Right lung (tissue), 10 donors: ENCODE measurements around the gene ADCY3. TPM values are rescaled to one million over a fixed set of nuclear protein-coding genes. Genes with fewer than 3 reads are reported as not detected.
A peak's percentile ranks its signal among the peaks of the same experiment; 100 is the strongest.

Experiments used
- DNase-seq, 2 donors: peaks; one replicate each; pipeline ENCODE4 v3.0.0-alpha.2; 2013
- long read RNA-seq, 8 donors: transcript quantifications; one replicate each; lab custom pipeline, GENCODE V29; 2026
- polyA plus RNA-seq, 5 donors: library from polyadenylated mRNA; unstranded; fragments of 120-200 nt; gene quantifications; one replicate each; pipeline versions ENCODE4 v1.2.1 to v1.2.3, GENCODE V29; 2013; ENCODE audit warnings: inconsistent platforms in 1 of 5, low replicate concordance in 1 of 5; ENCODE audit not compliant: insufficient read length in 5 of 5, insufficient read depth in 1 of 5

The ADCY3 gene
- polyA plus RNA-seq, result 10 to 100 TPM; 33.5 to 37.9 (median 35.4) TPM
- long read RNA-seq, donor 1, partial matches to known transcripts, result 5 of 5 reads
- long read RNA-seq, donor 1, other reads (novel, unspliced or antisense), result 0 of 5 reads
- long read RNA-seq, donor 2, result 0 reads
- long read RNA-seq, donor 3, result 0 reads
- long read RNA-seq, donor 4, result 0 reads
- long read RNA-seq, donor 5, partial matches to known transcripts, result 5 of 5 reads
- long read RNA-seq, donor 5, other reads (novel, unspliced or antisense), result 0 of 5 reads
- long read RNA-seq, donor 6, partial matches to known transcripts, result 5 of 5 reads
- long read RNA-seq, donor 6, other reads (novel, unspliced or antisense), result 0 of 5 reads
- long read RNA-seq, donor 7, full-length matches to known transcripts, result 1 of 7 reads
- long read RNA-seq, donor 7, partial matches to known transcripts, result 6 of 7 reads
- long read RNA-seq, donor 7, other reads (novel, unspliced or antisense), result 0 of 7 reads
- long read RNA-seq, donor 8, result 0 reads

- DNase-seq, result peak; percentile 32 to 35
These were observed at the start of gene ADCY3 for GRCh38 chr2:24920098-24920808. Gene ADCY3, minus strand, starts transcription at chr2:24920237. Its CDS starts 1,250 bp downstream, at chr2:24918987.

- DNase-seq, result no peak
These were observed 49.7 kb upstream of the ADCY3 start for GRCh38 chr2:24969784-24970183.

- no peak for DNase-seq
These were observed 41.9 kb upstream of the ADCY3 start for GRCh38 chr2:24961903-24962302.

GRCh38 chr2:24959761-24960160 is 39.7 kb upstream of the ADCY3 start:
- no peak for DNase-seq

- DNase-seq, result no peak
These were observed 38.4 kb upstream of the ADCY3 start for GRCh38 chr2:24958411-24958935.

GRCh38 chr2:24957976-24958375 is 37.9 kb upstream of the ADCY3 start:
- no peak for DNase-seq

GRCh38 chr2:24957221-24957620 is 37.2 kb upstream of the ADCY3 start:
- DNase-seq, result no peak

- no peak for DNase-seq
These were observed 35.9 kb upstream of the ADCY3 start for GRCh38 chr2:24955921-24956320.

- no peak for DNase-seq
These were observed 35.2 kb upstream of the ADCY3 start for GRCh38 chr2:24955232-24955631.

- no peak for DNase-seq
These were observed 30.1 kb upstream of the ADCY3 start for GRCh38 chr2:24950102-24950501.

- DNase-seq, result no peak
These were observed 28.5 kb upstream of the ADCY3 start for GRCh38 chr2:24948506-24948905.

GRCh38 chr2:24947561-24948157 is 27.6 kb upstream of the ADCY3 start:
- no peak for DNase-seq

- DNase-seq, result no peak
These were observed 25.9 kb upstream of the ADCY3 start for GRCh38 chr2:24945907-24946306.

- no peak for DNase-seq
These were observed 23.5 kb upstream of the ADCY3 start for GRCh38 chr2:24943427-24944053.

- DNase-seq, result no peak
These were observed 19.3 kb upstream of the ADCY3 start for GRCh38 chr2:24939353-24939752.

- no peak for DNase-seq
These were observed 17.2 kb upstream of the ADCY3 start for GRCh38 chr2:24937236-24937635.

- no peak for DNase-seq
These were observed 15.1 kb upstream of the ADCY3 start for GRCh38 chr2:24935145-24935544.

- DNase-seq, result no peak
These were observed 12.7 kb upstream of the ADCY3 start for GRCh38 chr2:24932715-24933114.

GRCh38 chr2:24930768-24931167 is 10.7 kb upstream of the ADCY3 start:
- DNase-seq, result no peak

- no peak for DNase-seq
These were observed 9.2 kb upstream of the ADCY3 start for GRCh38 chr2:24929230-24929629.

GRCh38 chr2:24928036-24928435 is 8.0 kb upstream of the ADCY3 start:
- no peak for DNase-seq
